ENCODE measurements around the gene ATP8A1. TPM values are rescaled to one million over a fixed set of nuclear protein-coding genes. Genes with fewer than 3 reads are reported as not detected.

Gene ATP8A1
- total RNA-seq, 1 donor from 2014 or later: 13.7 TPM

- no peaks in the 10 kb centered on the region for H3K36me3 Mint-ChIP-seq (ENCODE audit: insufficient read depth)
- no peak overlapping the region for H3K4me3 Mint-ChIP-seq (ENCODE audit: low read depth)
- H3K27me3 Mint-ChIP-seq: no peaks in the 10 kb centered on the region
- no peaks in the 10 kb centered on the region for H3K4me1 Mint-ChIP-seq (ENCODE audit: low read depth)
- H3K27ac Mint-ChIP-seq: no peak overlapping the region
- no peaks in the 10 kb centered on the region for H3K9me3 Mint-ChIP-seq (ENCODE audit: low read depth)
- no peak for DNase-seq (ENCODE audit: low spot score, unreplicated experiment)
- TF ChIP-seq CTCF (IDR thresholded peaks at IDR 0.05; ENCODE audit: unreplicated experiment): no peak
Observed at GRCh38 chr4:42625329-42625728, 31.6 kb downstream of the ATP8A1 start.

GRCh38 chr4:42624551-42624950 lies 32.4 kb downstream of the ATP8A1 start:
- no peak overlapping the region for H3K4me3 Mint-ChIP-seq (ENCODE audit: low read depth)
- H3K27ac Mint-ChIP-seq: no peak overlapping the region
- H3K9me3 Mint-ChIP-seq (ENCODE audit: low read depth): no peaks in the 10 kb centered on the region
- no peaks in the 10 kb centered on the region for H3K4me1 Mint-ChIP-seq (ENCODE audit: low read depth)
- H3K27me3 Mint-ChIP-seq: no peaks in the 10 kb centered on the region
- no peak for TF ChIP-seq CTCF (IDR thresholded peaks at IDR 0.05; ENCODE audit: unreplicated experiment)
- DNase-seq (ENCODE audit: low spot score, unreplicated experiment): no peak
- no peaks in the 10 kb centered on the region for H3K36me3 Mint-ChIP-seq (ENCODE audit: insufficient read depth)

DNA sequence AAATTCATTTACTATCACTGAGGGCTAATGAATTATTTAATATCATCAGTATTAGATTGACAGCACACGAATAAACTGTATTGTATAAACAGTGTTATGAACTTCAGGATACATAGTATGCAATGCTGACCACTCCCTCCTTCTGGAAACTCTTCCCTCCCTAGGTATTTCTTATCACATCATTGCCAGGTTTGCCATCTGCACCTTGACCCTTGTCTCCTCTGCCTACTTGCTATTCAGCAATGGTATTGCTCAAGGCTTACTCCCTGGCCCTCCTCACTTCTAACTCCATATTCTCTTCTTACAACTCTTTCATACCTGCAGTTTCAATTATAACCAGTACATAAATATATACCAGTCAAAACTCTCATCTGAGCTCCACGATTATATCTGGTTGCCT lies 38.9 kb downstream of the ATP8A1 start:
- Mint-ChIP-seq H3K9me3 (ENCODE audit: low read depth) (no peaks in the 10 kb centered on the region), H3K27me3 (no peaks in the 10 kb centered on the region), H3K36me3 (ENCODE audit: insufficient read depth) (no peaks in the 10 kb centered on the region), H3K4me3 (ENCODE audit: low read depth) (no peak overlapping the region), H3K27ac (no peak overlapping the region), H3K4me1 (ENCODE audit: low read depth) (no peaks in the 10 kb centered on the region)
- no peak for DNase-seq (ENCODE audit: low spot score, unreplicated experiment)
- TF ChIP-seq CTCF (IDR thresholded peaks at IDR 0.05; ENCODE audit: unreplicated experiment): no peak

DNA sequence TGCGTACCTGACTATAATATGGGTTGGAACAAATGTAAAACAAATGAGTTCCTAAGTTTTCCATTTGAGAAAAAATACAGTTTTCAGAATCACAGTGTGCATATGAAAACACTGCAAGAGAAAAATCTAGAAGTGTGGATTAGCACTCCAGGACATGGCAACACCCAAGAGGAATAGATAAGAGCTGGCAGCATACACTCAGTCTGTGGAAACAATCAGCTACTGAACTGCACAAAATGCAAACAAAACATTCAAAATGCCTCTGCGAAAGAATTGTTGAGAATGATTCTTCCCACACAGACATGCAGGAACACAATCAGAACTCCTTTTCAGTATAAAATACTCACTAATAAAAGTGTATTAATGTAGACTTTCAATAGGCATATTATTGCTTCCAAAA lies 39.9 kb downstream of the ATP8A1 start:
- Mint-ChIP-seq H3K36me3 (ENCODE audit: insufficient read depth) (no peaks in the 10 kb centered on the region), H3K27ac (no peak overlapping the region), H3K4me3 (ENCODE audit: low read depth) (no peak overlapping the region), H3K27me3 (no peaks in the 10 kb centered on the region), H3K4me1 (ENCODE audit: low read depth) (no peaks in the 10 kb centered on the region), H3K9me3 (ENCODE audit: low read depth) (no peaks in the 10 kb centered on the region)
- no peak for DNase-seq (ENCODE audit: low spot score, unreplicated experiment)
- TF ChIP-seq CTCF (IDR thresholded peaks at IDR 0.05; ENCODE audit: unreplicated experiment): no peak

DNA sequence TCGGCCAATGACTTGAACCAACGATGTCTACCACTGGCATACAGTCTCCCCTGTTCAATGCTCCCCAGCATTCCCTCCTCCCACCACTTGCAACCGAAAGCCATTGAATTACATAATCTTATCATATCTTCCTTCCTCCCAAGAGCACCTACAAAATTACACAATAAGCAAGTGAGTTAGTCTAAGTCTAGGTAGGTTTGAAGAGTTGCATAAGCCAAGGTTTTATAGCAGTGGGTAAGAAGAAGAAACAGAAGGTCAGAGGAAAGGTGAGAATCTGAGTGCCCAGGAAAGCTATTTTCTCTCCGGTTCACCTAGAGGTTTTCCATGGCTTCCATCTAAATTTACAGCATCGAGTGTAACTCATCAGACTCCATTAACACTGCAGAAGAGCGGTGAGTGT lies 40.3 kb downstream of the ATP8A1 start:
- H3K9me3 Mint-ChIP-seq (ENCODE audit: low read depth): no peaks in the 10 kb centered on the region

More for the DNA sequence above, 40.3 kb downstream of the ATP8A1 start:
- H3K27ac Mint-ChIP-seq: no peak overlapping the region
- peaks cover 2% of the 10 kb centered on the region for H3K4me1 Mint-ChIP-seq (ENCODE audit: low read depth)
- no peak for TF ChIP-seq CTCF (IDR thresholded peaks at IDR 0.05; ENCODE audit: unreplicated experiment)
- H3K36me3 Mint-ChIP-seq (ENCODE audit: insufficient read depth): no peaks in the 10 kb centered on the region
- no peaks in the 10 kb centered on the region for H3K27me3 Mint-ChIP-seq
- no peak overlapping the region for H3K4me3 Mint-ChIP-seq (ENCODE audit: low read depth)
- no peak for DNase-seq (ENCODE audit: low spot score, unreplicated experiment)
